ENCODE results near the gene KCNAB3. TPM values are rescaled to one million over a fixed set of nuclear protein-coding genes. Genes with fewer than 3 reads are reported as not detected.
"Not testable (repeated sequence)": the region's sequence is repeated elsewhere in the genome, so short reads cannot be mapped to it uniquely, and the experiment has no call there.

KCNAB3 gene
- total RNA-seq, 1 donor from 2014 or later = 6.0 TPM

- peaks cover 2% of the 10 kb centered on the region for H3K36me3 Mint-ChIP-seq (ENCODE audit: insufficient read depth)
- no peak overlapping the region for H3K27ac Mint-ChIP-seq
- TF ChIP-seq CTCF (IDR thresholded peaks at IDR 0.05; ENCODE audit: unreplicated experiment) = no peak
- peaks cover 11% of the 10 kb centered on the region for H3K27me3 Mint-ChIP-seq
- no peaks in the 10 kb centered on the region for H3K4me1 Mint-ChIP-seq (ENCODE audit: low read depth)
- DNase-seq (ENCODE audit: low spot score, unreplicated experiment) = no peak
- H3K9me3 Mint-ChIP-seq (ENCODE audit: low read depth) = no peaks in the 10 kb centered on the region
- no peak overlapping the region for H3K4me3 Mint-ChIP-seq (ENCODE audit: low read depth)
Observed at GRCh38 chr17:7956228-7956965, 26.7 kb upstream of the KCNAB3 start.

- Mint-ChIP-seq H3K9me3 (ENCODE audit: low read depth) (no peaks in the 10 kb centered on the region), H3K4me1 (ENCODE audit: low read depth) (no peaks in the 10 kb centered on the region), H3K27ac (no peak overlapping the region), H3K27me3 (peaks cover 9% of the 10 kb centered on the region), H3K36me3 (ENCODE audit: insufficient read depth) (peaks cover 4% of the 10 kb centered on the region), H3K4me3 (ENCODE audit: low read depth) (no peak overlapping the region)
- no peak for DNase-seq (ENCODE audit: low spot score, unreplicated experiment)
- TF ChIP-seq CTCF (IDR thresholded peaks at IDR 0.05; ENCODE audit: unreplicated experiment) = no peak
Observed at GRCh38 chr17:7955414-7956227, 26.0 kb upstream of the KCNAB3 start.

GRCh38 chr17:7953266-7953665 lies 23.6 kb upstream of the KCNAB3 start:
- not testable (repeated sequence) for DNase-seq (ENCODE audit: low spot score, unreplicated experiment); H3K4me3 Mint-ChIP-seq (ENCODE audit: low read depth); H3K27me3 Mint-ChIP-seq; H3K4me1 Mint-ChIP-seq (ENCODE audit: low read depth); H3K9me3 Mint-ChIP-seq (ENCODE audit: low read depth); H3K27ac Mint-ChIP-seq
- H3K36me3 Mint-ChIP-seq (ENCODE audit: insufficient read depth) = peaks cover 19% of the 10 kb centered on the region

GRCh38 chr17:7951143-7951792 lies 21.6 kb upstream of the KCNAB3 start:
- Mint-ChIP-seq H3K36me3 (ENCODE audit: insufficient read depth) (peaks cover 26% of the 10 kb centered on the region), H3K27me3 (no peaks in the 10 kb centered on the region), H3K4me1 (ENCODE audit: low read depth) (no peaks in the 10 kb centered on the region), H3K27ac (no peak overlapping the region), H3K4me3 (ENCODE audit: low read depth) (no peak overlapping the region), H3K9me3 (ENCODE audit: low read depth) (no peaks in the 10 kb centered on the region)
- TF ChIP-seq CTCF (IDR thresholded peaks at IDR 0.05; ENCODE audit: unreplicated experiment) = no peak
- DNase-seq (ENCODE audit: low spot score, unreplicated experiment) = no peak

GRCh38 chr17:7950578-7950977 lies 20.9 kb upstream of the KCNAB3 start:
- TF ChIP-seq CTCF (IDR thresholded peaks at IDR 0.05; ENCODE audit: unreplicated experiment) = no peak
- no peak for DNase-seq (ENCODE audit: low spot score, unreplicated experiment)
- no peak overlapping the region for H3K27ac Mint-ChIP-seq
- H3K27me3 Mint-ChIP-seq = no peaks in the 10 kb centered on the region
- H3K4me3 Mint-ChIP-seq (ENCODE audit: low read depth) = no peak overlapping the region
- no peaks in the 10 kb centered on the region for H3K4me1 Mint-ChIP-seq (ENCODE audit: low read depth)
- H3K36me3 Mint-ChIP-seq (ENCODE audit: insufficient read depth) = peaks cover 27% of the 10 kb centered on the region
- no peaks in the 10 kb centered on the region for H3K9me3 Mint-ChIP-seq (ENCODE audit: low read depth)

Data from progenitor cell of endocrine pancreas (in vitro differentiated cells).